NCI-H510A (cell line): ENCODE measurements around the gene ABCC6.
"Not testable (repeated sequence)": the region's sequence is repeated elsewhere in the genome, so short reads cannot be mapped to it uniquely, and the experiment has no call there.

ENCODE experiments used
- DNase-seq: peaks from one replicate; lab custom pipeline; 2025; lab: John Stamatoyannopoulos, UW

Gene ABCC6

GRCh38 chr16:16161319-16161718, 62.0 kb downstream of the ABCC6 start:
- DNase-seq = no peak

- DNase-seq = no peak
Observed at GRCh38 chr16:16159662-16160061, 63.6 kb downstream of the ABCC6 start.

DNA sequence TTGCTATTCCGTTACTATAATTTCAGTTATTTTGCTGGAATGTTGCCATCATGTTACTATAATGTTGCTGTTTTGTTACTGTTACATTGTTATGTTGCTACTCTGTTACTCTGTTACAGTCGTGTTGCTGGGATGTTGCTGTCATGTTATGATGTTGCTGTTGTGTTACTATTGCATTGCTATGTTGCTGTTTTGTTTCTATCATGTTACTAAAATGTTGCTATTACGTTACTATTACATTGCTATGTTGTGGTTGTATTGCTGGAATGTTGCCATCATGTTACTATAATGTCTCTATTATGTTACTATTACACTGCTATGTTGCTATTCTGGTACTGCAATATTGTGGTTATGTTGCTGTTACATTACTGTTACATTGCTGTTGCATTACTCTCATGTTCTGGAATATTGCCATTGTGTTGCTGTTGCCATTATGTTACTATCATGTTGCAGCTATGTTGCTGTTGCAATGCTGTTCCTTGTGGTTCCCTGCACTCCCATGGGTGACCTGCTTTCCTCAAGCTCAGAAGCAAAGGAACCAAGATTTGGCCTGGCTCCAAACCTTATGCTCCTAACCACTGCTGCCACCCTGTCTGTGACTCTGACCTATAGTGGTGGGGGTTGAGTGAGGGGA, 64.4 kb downstream of the ABCC6 start:
- no peak for DNase-seq

- no peak for DNase-seq
Observed at GRCh38 chr16:16158082-16158658, 65.1 kb downstream of the ABCC6 start.

DNA sequence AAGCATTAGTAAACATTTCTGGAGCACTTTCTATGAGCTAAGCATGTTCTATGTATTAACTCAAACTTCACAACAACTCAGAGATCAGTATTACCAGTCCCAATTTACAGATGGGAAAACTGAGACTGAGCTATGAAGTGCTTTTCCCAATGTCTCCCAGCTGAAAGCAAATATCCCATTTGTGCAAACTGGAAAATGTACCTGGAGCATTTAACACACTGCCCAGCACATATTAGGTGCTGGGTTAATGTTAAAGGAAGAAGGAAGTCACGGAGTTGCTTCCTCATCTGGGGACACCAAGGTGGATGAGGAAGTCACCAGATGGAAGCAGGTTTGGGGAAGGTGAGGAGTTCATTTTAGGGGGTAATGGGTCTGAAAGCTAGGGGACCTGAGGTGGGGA, 66.1 kb downstream of the ABCC6 start:
- DNase-seq = no peak

DNA sequence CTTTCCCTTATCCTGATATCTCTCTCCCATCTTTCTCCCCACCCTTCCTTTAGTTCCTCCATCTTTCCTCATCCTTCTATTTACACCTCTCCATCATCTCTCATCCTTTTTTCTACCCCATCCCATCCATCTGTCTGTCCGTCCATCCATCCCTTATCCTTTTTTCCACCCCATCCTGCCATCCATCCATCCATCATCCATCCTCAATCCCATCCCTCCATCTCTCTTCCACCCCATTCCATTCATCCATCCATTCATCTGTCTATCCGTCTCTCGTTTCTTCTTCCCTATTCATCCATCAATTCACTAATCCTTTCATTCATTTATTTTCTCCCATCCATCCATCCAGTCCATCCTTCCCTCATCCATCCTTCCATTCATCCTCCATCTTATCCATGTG, 68.1 kb downstream of the ABCC6 start:
- no peak for DNase-seq

DNA sequence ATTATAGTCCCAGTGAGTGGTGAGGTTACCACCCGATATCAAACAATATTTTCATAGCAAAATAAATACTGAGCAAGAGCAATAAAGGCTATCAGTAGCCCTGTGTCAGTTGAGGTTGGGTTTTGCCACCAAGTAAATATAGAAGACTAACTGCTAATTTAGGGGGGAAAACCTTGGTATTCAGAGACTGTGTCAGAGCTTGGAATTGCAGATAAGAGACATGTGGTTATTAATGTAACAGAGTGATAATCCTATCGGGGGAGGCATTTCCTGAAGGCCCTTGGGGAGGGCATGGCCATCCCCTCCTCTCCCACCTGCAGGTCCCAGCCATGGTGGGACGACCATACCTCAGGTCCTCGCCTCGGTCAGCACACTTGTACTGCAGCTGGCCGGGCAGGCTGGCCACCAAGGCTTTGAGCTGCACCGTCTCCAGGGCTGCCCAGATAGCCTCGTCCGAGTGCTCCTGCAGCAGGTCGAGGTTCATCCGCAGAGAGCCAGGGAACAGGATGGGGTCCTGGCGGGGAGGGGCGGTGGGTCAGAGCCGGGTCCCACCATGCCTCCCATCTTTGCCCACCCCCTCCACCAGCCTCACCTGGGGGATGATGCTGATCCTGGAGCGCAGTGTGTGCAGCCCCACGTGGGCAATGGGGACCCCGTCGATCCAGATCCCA, 68.9 kb downstream of the ABCC6 start:
- no peak for DNase-seq

DNA sequence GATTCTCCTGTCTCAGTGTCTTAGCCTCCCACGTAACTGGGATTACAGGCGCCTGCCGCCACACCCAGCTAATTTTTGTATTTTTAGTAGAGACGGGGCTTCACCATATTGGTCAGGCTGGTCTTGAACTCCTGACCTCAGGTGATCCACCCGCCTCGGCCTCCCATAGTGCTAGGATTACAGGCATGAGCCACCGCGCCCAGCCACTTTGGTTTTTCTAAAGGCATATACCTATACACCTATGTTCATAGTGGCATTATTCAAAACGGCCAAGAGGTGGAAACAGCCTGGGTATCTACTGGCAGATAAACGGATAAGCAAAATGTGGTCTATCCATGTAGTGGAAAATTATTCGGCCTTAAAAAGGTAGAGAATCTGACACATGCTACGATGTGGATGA, 70.3 kb downstream of the ABCC6 start:
- not testable (repeated sequence) for DNase-seq

DNA sequence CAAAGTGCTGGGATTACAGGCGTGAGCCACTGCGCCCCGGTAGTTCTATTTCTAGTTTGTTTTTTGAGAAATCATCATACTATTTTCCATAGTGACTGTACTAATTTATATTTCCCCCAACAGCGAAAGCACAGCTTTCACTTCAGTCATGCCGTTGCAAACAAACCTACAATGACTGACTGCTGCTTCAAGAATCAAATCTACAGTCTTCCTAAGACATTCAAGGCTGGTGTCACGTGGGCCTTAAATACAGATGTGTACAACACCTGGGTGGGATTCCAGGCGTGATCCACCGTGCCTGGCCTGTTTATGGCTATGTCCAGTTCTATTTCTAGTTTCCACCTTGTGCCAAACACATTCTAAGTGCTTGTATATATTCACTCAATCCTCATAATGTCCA, 72.0 kb downstream of the ABCC6 start:
- DNase-seq = no peak

- no peak for DNase-seq
Observed at GRCh38 chr16:16150878-16151152, 72.5 kb downstream of the ABCC6 start.

DNA sequence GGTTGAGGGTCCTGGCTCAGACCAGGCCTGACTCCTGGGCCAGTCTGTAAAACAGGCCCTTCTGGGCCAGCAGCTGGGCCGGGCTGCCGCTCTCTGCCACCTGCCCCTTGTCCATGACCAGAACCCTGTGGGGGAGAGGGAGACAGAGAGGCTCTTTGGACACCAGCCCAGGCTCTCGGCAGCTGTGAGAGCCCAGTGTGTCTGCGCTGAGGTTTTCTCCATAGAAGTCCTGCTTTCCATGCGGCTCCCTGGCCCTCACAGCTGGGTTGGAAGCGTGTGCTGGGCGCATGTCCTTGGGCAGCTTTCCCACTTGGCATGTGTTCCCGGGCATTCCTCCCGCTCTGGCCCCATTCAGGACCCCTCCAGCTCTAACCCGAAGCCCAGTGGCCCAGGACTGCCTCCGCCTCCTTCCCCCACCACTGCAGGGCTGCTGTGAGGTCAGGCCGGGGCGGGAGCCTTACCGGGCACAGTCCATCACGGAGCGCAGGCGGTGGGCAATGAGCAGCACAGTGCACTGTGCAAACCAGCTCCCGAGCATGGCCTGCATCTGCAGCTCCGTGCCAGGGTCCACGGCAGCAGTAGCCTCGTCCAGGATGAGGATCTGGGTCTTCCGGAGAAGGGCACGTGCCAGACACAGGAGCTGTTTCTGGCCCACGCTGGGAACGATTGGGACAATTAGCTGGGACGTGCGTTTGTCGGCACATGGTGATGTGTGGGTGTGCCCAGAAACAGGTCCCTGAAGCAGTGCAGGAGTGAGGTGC, 73.0 kb downstream of the ABCC6 start:
- no peak for DNase-seq

DNA sequence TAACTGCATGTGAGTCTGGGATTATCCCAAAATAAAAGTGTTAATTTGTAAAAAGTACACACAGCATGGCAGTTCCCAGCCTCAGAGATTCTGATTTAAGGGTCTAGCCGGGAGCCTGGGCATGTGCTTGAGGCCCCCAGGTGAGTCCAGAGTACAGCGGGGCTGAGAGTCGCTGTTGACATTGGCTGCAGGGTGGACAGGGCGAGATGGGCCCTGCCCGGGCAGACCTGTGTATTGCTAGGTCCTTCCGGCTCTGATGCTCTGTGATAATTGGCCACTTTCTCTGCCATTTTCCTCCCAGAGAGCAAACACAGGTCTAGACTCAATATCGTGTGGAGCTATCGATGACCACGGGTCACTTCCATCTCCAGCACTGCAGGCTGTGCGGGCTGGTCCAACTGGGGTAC, 73.6 kb downstream of the ABCC6 start:
- no peak for DNase-seq

DNA sequence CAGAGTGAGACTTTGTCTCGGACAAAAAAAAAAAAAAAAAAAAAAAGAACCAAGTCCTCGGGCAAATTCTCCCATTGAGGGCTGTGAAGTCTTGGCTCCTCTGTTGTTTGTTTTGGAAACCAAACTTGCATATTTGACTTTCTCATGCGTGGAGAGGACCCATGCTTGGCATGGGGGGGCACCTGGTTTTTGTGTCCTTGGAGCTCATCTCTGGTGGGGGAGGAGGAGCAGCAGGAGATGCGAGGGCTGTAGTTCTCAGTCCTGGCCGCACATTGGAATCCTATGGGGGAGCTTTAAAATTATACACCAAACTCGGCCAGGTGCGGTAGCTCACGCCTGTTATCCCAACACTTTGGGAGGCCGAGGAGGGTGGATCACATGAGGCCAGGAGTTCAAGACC, 74.5 kb downstream of the ABCC6 start:
- no peak for DNase-seq

DNA sequence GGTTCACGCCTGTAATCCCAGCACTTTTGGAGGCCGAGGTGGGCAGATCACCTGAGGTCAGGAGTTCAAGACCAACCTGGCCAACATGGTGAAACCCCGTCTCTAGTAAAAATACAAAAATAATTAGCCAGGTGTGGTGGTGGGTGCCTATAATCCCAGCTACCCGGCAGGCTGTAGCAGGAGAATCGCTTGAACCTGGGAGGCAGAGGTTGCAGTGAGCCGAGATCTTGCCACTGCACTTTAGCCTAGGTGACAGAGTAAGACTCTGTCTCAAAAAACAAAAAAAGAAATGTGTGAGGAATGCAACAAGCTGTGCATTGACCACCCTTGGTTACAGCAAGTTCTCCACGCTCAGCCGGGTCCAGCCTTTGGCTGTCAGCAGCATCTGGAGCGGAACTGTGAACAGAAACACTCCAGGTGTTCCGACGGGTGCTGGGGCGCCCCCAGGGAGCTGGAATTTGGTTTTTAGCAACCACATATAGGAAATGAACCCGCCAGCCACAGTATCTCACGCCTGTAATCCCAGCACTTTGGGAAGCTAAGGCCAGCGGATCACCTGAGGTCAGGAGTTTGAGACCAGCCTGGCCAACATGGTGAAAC, 75.2 kb downstream of the ABCC6 start:
- not testable (repeated sequence) for DNase-seq

GRCh38 chr16:16147316-16147999, 75.8 kb downstream of the ABCC6 start:
- no peak for DNase-seq

- DNase-seq = no peak
Observed at GRCh38 chr16:16146380-16147315, 76.6 kb downstream of the ABCC6 start.

- DNase-seq = no peak
Observed at GRCh38 chr16:16145286-16145685, 78.0 kb downstream of the ABCC6 start.

DNA sequence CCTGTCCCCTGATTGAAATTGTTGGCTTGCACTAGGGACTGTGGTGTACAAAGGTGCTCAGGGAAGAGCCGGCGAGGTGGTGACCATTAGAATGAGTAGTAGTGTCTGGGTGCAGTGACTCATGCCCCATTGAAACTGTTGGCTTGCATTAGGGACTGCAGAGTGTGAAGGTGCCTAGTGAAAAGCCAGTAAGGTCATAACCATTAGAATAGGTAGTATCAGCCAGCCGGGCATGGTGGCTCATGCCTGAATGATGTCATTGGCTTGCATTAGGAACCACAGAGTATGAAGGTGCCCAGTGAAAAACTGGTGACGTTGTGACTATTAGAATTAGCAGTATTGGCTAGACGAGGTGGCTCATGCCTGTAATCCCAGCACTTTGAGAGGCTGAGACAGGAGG, 78.9 kb downstream of the ABCC6 start:
- DNase-seq = no peak

DNA sequence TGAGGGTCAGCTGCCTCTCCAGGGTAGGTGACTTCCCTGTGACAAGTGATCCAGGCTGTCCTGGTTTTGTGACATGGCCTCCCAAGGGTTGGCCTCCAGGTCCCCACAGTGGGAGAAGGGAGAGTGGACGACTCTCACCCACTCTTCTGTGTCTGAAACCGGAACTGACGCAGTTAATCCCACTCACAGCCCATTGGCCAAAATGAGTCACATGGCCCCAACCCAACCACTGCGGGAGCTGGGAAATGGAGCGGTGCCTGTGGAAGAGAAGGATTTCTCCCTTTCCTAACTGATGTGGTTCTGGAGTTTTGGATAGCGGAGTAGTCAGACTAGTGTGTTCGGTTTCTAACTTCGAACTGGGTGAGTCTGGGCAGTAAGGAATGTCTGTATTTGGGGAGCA, 79.4 kb downstream of the ABCC6 start:
- no peak for DNase-seq

GRCh38 chr16:16143038-16143763, 80.1 kb downstream of the ABCC6 start:
- DNase-seq = no peak
